Measurements from ENCODE around the gene CNBD2. TPM values are rescaled to one million over a fixed set of nuclear protein-coding genes. Genes with fewer than 3 reads are reported as not detected.

The CNBD2 gene
- polyA plus RNA-seq, 1 donor from 2014 or later: 9.5 TPM

- Histone ChIP-seq H3K9ac (ENCODE audit: low read length) (no peak overlapping the region), H3K27ac (ENCODE audit: low read length) (no peak overlapping the region), H3K27me3 (ENCODE audit: insufficient read depth, low read depth, low read length) (no peaks in the 10 kb centered on the region), H3K9me3 (ENCODE audit: low read length) (no peaks in the 10 kb centered on the region), H3K4me3 (ENCODE audit: low read length) (no peak overlapping the region), H3K9me2 (ENCODE audit: insufficient read depth, low read length) (no peaks in the 10 kb centered on the region), H3K4me2 (ENCODE audit: low read length) (no peak overlapping the region), H3F3A (ENCODE audit: insufficient read depth, low read length, poor library complexity, severe bottlenecking) (no peaks in the 10 kb centered on the region), H2AFZ (ENCODE audit: low read depth, low read length) (no peak overlapping the region), H3K79me2 (replicated peaks; ENCODE audit: insufficient read depth, low read length) (no peaks in the 10 kb centered on the region), H3K36me3 (ENCODE audit: insufficient read depth, low read length) (no peaks in the 10 kb centered on the region), H4K20me1 (ENCODE audit: insufficient read depth) (no peaks in the 10 kb centered on the region)
- TF ChIP-seq MXI1 (conservative IDR thresholded peaks at IDR 0.05; ENCODE audit: poor library complexity, severe bottlenecking): no peak
Measured at GRCh38 chr20:36002855-36003254, 34.5 kb downstream of the CNBD2 start.

GRCh38 chr20:36004045-36004444 is 35.7 kb downstream of the CNBD2 start:
- no peak overlapping the region for H3K4me2 ChIP-seq (ENCODE audit: low read length)
- no peaks in the 10 kb centered on the region for H3K9me3 ChIP-seq (ENCODE audit: low read length)
- no peaks in the 10 kb centered on the region for H3K9me2 ChIP-seq (ENCODE audit: insufficient read depth, low read length)
- H3K27ac ChIP-seq (ENCODE audit: low read length): no peak overlapping the region
- no peaks in the 10 kb centered on the region for H3K27me3 ChIP-seq (ENCODE audit: insufficient read depth, low read depth, low read length)
- H3K4me3 ChIP-seq (ENCODE audit: low read length): no peak overlapping the region
- H3K36me3 ChIP-seq (ENCODE audit: insufficient read depth, low read length): no peaks in the 10 kb centered on the region
- H3F3A ChIP-seq (ENCODE audit: insufficient read depth, low read length, poor library complexity, severe bottlenecking): no peaks in the 10 kb centered on the region
- TF ChIP-seq REST (IDR thresholded peaks at IDR 0.05; ENCODE audit: borderline replicate concordance) (no peak), RAD21 (conservative IDR thresholded peaks at IDR 0.05) (no peak), POLR2AphosphoS5 (IDR thresholded peaks at IDR 0.05) (no peak), EP300 (conservative IDR thresholded peaks at IDR 0.05; ENCODE audit: poor library complexity, severe bottlenecking) (no peak), MXI1 (conservative IDR thresholded peaks at IDR 0.05; ENCODE audit: poor library complexity, severe bottlenecking) (no peak), SMC3 (conservative IDR thresholded peaks at IDR 0.05; ENCODE audit: poor library complexity) (no peak), EZH2 (IDR thresholded peaks at IDR 0.05; ENCODE audit: borderline replicate concordance, insufficient read depth, low read length, poor library complexity, severe bottlenecking) (no peak), TAF1 (IDR thresholded peaks at IDR 0.05; ENCODE audit: low read depth) (no peak)
- TF ChIP-seq, protein P1, sequence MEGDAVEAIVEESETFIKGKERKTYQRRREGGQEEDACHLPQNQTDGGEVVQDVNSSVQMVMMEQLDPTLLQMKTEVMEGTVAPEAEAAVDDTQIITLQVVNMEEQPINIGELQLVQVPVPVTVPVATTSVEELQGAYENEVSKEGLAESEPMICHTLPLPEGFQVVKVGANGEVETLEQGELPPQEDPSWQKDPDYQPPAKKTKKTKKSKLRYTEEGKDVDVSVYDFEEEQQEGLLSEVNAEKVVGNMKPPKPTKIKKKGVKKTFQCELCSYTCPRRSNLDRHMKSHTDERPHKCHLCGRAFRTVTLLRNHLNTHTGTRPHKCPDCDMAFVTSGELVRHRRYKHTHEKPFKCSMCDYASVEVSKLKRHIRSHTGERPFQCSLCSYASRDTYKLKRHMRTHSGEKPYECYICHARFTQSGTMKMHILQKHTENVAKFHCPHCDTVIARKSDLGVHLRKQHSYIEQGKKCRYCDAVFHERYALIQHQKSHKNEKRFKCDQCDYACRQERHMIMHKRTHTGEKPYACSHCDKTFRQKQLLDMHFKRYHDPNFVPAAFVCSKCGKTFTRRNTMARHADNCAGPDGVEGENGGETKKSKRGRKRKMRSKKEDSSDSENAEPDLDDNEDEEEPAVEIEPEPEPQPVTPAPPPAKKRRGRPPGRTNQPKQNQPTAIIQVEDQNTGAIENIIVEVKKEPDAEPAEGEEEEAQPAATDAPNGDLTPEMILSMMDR (IDR thresholded peaks at IDR 0.05; ENCODE audit: poor library complexity, severe bottlenecking): no peak
- H4K20me1 ChIP-seq (ENCODE audit: insufficient read depth): no peaks in the 10 kb centered on the region
- no peak overlapping the region for H3K9ac ChIP-seq (ENCODE audit: low read length)
- H3K79me2 ChIP-seq (replicated peaks; ENCODE audit: insufficient read depth, low read length): no peaks in the 10 kb centered on the region
- H2AFZ ChIP-seq (ENCODE audit: low read depth, low read length): no peak overlapping the region

All from neural cell (in vitro differentiated cells).